Measurements from ENCODE around the gene KRT37. TPM values are rescaled to one million over a fixed set of nuclear protein-coding genes. Genes with fewer than 3 reads are reported as not detected.

Gene KRT37
- total RNA-seq = not detected in 2 replicates

DNA sequence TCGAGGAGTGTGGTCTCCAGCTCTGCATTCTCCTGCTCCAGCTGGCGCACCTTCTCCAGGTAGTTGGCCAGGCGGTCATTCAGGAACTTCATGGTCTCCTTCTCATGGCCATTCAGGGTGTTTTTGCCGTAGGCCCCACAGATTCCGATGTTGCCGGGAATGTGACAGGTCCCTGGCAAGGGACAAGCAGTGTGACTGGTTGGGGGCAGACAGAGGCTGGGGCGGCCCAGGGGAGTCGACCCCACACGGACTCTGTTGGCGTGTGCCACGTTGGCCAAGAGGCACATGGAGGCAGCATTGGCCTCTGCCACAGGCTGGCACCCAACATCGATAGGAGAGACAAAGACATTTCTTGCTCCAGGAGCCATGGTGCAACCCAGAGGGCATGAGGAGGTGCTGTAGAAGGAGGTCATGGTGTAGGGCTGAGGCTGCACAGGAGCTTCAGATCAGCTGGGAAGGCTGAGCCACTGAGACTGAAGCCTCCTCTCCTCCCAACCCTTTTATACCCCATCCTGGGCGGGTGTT is at the start of gene KRT37:
KRT37 (minus strand) TSS at position 475 of the 525 bp plus-strand sequence; CDS start at position 413, 62 bp downstream.

GRCh38 chr17:41466988-41467387 is 42.6 kb upstream of the KRT37 start, which contains the start of gene KRT32:
KRT32 (minus strand) TSS chr17:41467386; CDS start chr17:41467325, 61 bp downstream.

DNA sequence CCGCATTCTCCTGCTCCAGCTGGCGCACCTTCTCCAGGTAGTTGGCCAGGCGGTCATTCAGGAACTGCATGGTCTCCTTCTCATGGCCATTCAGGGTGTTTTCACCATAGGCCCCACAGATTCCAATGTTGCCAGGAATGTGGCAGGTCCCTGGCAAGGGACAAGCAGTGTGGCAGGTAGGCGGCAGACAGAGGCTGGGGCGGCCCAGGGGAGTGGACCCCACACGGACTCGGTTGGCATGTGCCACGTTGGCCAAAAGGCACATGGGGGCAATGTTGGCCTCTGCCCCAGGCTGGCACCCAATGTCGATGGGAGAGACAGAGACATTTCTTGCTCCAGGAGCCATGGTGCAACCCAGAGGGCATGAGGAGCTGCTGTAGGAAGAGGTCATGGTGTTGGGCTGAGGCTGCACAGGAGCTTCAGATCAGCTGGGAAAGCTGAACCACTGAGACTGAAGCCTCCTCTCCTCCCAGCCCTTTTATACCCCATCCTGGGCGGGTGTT is 16.2 kb upstream of the KRT37 start, which contains the start of gene KRT38:
KRT38 (minus strand) TSS at position 453 of the 503 bp plus-strand sequence; CDS start at position 391, 62 bp downstream.

DNA sequence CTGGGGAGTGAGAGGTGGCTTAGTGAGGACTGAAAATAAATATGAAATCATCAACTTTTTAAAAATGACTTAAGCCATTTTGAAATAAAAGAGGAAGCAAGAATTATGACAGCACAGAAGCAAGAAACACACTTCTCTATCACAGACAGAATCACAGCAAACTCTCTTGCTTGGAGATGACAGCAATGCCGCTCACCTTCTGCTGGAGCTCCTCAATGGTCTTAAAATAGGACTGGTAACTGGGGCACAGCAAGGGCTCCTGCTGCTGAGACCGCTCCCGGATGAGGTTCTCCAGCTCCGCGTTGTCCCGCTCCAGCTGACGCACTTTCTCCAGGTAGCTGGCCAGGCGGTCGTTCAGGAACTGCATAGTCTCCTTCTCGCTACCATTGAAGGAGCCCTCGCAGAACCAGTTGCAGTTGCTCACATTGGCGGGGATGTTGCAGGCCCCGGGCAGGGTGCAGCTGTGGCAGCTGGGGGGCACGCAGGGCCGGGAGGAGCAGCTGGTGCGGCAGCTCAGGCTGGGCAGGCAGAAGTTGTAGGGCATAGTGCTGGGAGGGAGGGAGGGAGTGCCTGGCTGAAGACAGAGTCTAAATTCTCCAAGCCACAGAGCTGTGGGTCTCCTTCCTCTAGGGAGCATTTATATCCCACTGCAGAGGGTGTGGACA is 27.3 kb downstream of the KRT37 start, which contains the start of gene KRT31:
KRT31 (minus strand) TSS at position 613 of the 665 bp plus-strand sequence; CDS start at position 544, 69 bp downstream.

GRCh38 chr17:41381943-41382342 is 42.4 kb downstream of the KRT37 start, which contains the start of gene KRT34:
KRT34 (minus strand) TSS chr17:41382306; CDS start chr17:41382246, 60 bp downstream.

Small RNA genes lying within 50 kb of the gene (small RNA-seq; reads per million reads assigned to genes)
- 14.4 reads per million, percentile 96 among the genes with 10 or more reads in this experiment for gene RNU2-32P

Other genes starting within 250 kb of the KRT37 start
- gene KRTAP4-2, start 246.4 kb downstream of the KRT37 start, total RNA-seq = not detected in 2 replicates
- gene KRTAP4-1, start 239.7 kb downstream of the KRT37 start, total RNA-seq = not detected in 2 replicates
- gene KRTAP9-1, start 234.7 kb downstream of the KRT37 start, total RNA-seq = not detected in 2 replicates
- gene KRTAP9-2, start 197.9 kb downstream of the KRT37 start, total RNA-seq = not detected in 2 replicates
- not detected in 2 replicates for gene KRTAP9-3, start 192.1 kb downstream of the KRT37 start, total RNA-seq
- gene KRTAP9-8, start 186.6 kb downstream of the KRT37 start, total RNA-seq = not detected in 2 replicates
- not detected in 2 replicates for gene KRTAP9-4, start 174.9 kb downstream of the KRT37 start, total RNA-seq
- gene KRTAP9-9, start 169.2 kb downstream of the KRT37 start, total RNA-seq = not detected in 2 replicates
- gene KRTAP9-6, start 159.2 kb downstream of the KRT37 start, total RNA-seq = not detected in 2 replicates
- gene KRTAP9-7, start 148.9 kb downstream of the KRT37 start, total RNA-seq = not detected in 2 replicates
- not detected in 2 replicates for gene KRTAP29-1, start 121.7 kb downstream of the KRT37 start, total RNA-seq
- not detected in 2 replicates for gene KRTAP16-1, start 115.3 kb downstream of the KRT37 start, total RNA-seq
- gene KRTAP17-1, start 108.9 kb downstream of the KRT37 start, total RNA-seq = not detected in 2 replicates
- gene KRT33A, start 73.8 kb downstream of the KRT37 start, total RNA-seq = not detected in 2 replicates
- gene KRT33B, start 54.8 kb downstream of the KRT37 start, total RNA-seq = 0.33 TPM in 1 of 2 replicates, not detected in the other
- 0.39 and 9.7 TPM in 2 replicates for gene KRT34, start 42.3 kb downstream of the KRT37 start, total RNA-seq
- gene KRT31, start 27.0 kb downstream of the KRT37 start, total RNA-seq = not detected in 2 replicates
- not detected in 2 replicates for gene KRT38, start 16.4 kb upstream of the KRT37 start, total RNA-seq
- not detected in 2 replicates for gene KRT32, start 42.8 kb upstream of the KRT37 start, total RNA-seq
- not detected in 2 replicates for gene KRT35, start 56.6 kb upstream of the KRT37 start, total RNA-seq
- not detected in 2 replicates for gene KRT36, start 65.3 kb upstream of the KRT37 start, total RNA-seq
- gene KRT13, start 81.0 kb upstream of the KRT37 start, total RNA-seq = under 0.01 and 2.5 TPM in 2 replicates
- 1.7 and 5.1 TPM in 2 replicates for gene KRT15, start 94.3 kb upstream of the KRT37 start, total RNA-seq
- gene KRT19, start 103.7 kb upstream of the KRT37 start, total RNA-seq = 6,370 and 8,085 TPM in 2 replicates
- 0.39 and 0.87 TPM in 2 replicates for gene KRT9, start 147.5 kb upstream of the KRT37 start, total RNA-seq
- gene KRT14, start 162.3 kb upstream of the KRT37 start, total RNA-seq = 128 and 2,930 TPM in 2 replicates
- 69.1 and 78.6 TPM in 2 replicates for gene KRT16, start 188.2 kb upstream of the KRT37 start, total RNA-seq
- 1,476 and 3,292 TPM in 2 replicates for gene KRT17, start 200.0 kb upstream of the KRT37 start, total RNA-seq

Measured in placental epithelial cell (primary cell).